Stimulated activated CD8-positive, alpha-beta memory T cell treated with anti-CD3 and anti-CD28 coated beads, Interleukin-15, amount 100 ng/mL, for 4 hours (primary cell): ENCODE results near the gene ICE1.
A peak's percentile ranks its signal among the peaks of the same experiment; 100 is the strongest.
"Not testable (repeated sequence)": the region's sequence is repeated elsewhere in the genome, so short reads cannot be mapped to it uniquely, and the experiment has no call there.

Experiments used
- DNase-seq, 2 donors: peaks; one replicate each; pipeline ENCODE4 v3.0.0-alpha.2; 2020; ENCODE audit warnings: low read depth in 2 of 2

ICE1 gene, protein sequence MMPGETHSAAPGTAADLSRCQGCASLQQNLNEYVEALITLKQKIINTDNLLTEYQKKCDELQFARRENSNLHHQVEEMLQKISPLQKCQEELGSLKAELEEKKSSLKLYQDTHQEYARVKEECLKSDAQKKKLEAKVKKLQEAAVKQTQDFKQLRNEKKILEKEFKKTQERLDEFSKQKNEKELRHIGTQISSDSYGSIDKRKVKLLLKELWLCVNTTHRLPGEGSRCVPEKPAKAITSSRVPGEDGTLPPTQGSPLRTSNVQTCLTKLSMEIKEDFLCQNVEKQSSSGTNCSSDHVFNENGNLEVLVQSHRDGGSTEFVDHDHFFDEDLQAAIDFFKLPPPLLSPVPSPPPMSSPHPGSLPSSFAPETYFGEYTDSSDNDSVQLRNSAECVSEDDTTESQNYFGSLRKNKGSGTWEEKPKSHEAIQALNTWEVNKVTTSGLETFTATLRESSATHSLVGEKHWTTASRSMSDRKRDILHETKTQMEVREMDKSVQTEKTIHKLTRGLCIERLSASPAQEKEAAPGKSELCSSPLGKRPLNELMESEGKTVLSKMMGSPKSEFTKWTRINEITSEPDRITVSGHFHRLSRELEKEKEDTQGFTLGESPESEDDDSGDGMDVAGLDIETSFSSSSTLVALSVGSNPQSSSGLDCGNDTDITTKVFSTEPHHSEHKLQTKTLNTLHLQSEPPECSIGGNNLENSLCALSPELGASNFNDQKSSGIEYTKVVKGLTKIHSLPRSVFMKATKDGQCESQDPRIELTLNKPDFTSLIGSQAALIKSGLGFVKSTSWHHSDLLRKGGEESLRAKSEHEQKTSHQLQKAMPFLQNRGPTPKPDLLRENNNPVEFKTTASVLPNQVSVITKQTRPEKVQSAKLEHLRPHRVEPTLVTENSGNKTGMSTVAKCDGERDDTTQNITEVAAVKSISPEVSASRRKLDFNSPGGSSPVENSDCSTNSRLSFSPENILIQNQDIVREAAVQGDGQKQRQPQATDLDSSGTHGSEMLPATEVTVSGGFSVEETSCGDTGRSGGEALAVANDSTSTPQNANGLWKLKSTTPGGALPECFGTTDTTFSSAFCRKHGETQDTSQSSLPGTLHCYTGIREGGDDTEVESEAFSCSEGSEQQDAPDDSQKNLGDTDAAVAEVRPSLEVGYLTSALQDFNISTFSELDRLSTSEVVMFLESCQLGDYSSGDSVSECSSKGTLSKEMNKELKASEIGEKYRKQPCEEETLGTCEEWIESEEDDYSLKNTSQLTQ (N-terminal part only)

GRCh38 chr5:5421961-5422818 is at the start of gene ICE1:
Gene ICE1, plus strand, starts transcription at chr5:5422677. Its CDS starts 239 bp downstream, at chr5:5422916.
- peak; percentile 84 to 91 for DNase-seq

- no peak for DNase-seq
These were observed 49.5 kb upstream of the ICE1 start for GRCh38 chr5:5372930-5373329.

GRCh38 chr5:5373351-5373989 is 49.0 kb upstream of the ICE1 start:
- no peak for DNase-seq

- DNase-seq, result no peak
These were observed 48.3 kb upstream of the ICE1 start for GRCh38 chr5:5374009-5374715.

GRCh38 chr5:5377780-5378179 is 44.7 kb upstream of the ICE1 start:
- DNase-seq, result no peak

GRCh38 chr5:5378531-5378930 is 43.9 kb upstream of the ICE1 start:
- DNase-seq, result no peak

- DNase-seq, result no peak
These were observed 42.2 kb upstream of the ICE1 start for GRCh38 chr5:5380298-5380697.

DNA sequence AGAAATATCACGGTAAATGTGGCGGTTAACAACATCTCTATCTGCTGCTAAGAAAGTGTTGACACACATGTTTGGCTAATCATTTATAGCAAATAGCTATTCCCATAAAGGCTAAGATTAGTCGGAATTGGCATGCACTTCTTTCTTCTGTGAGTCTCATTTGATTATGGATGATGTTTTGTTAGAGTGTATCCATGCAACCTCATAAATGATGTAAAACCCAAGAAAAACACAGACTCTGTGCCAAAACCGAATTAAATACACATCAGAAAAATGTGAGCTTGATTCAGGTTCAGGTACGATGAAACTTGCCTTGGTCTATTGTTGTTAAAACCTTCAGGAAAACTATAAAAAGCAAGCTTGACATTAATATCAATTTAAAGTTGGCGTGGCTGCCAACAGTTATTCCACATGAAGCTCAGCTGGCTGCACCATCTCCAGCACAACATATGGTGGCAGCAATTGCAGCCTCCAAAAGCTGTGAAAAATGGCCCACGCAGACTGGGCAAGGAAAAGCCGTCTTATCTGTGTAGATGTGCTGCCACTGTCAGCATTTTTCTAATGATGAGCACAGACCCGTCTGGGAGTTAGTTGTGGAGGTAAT is 41.1 kb upstream of the ICE1 start:
- DNase-seq, result no peak

DNA sequence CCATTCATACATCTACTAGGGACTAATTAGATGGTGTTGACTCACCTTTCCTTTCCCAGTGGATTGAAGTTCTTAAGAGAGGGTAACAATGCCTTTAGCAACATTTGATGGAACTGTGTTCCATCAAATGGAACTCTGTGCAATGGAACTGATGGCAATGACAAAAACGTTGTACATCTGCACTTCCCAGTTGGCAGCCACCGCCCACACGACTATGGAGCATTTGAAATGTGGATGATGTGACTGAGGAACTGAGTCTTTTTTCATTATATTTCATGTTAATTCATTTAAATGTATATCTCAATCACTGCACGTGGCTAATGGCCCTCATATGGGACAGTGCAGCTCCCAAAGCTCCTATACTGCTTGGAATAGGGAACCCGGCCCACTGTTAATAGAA is 39.0 kb upstream of the ICE1 start:
- DNase-seq, result no peak

- no peak for DNase-seq
These were observed 37.7 kb upstream of the ICE1 start for GRCh38 chr5:5384660-5385330.

DNA sequence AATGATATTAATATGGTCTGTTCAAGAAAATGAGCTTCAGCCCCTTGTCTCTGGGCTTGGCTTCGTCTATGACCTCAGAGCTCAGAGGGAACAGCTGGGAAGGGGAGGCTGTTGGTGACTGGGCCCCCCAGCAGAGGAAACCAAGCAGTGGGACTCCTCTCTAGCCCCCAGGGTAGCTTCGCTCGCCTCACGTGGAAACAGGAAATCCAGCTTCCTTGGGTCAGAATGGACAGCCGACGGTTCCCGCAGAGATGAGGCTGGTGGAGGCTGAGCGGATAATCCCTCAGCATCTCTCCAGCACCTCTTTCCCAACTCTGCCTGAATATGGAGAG is 37.2 kb upstream of the ICE1 start:
- no peak for DNase-seq

DNA sequence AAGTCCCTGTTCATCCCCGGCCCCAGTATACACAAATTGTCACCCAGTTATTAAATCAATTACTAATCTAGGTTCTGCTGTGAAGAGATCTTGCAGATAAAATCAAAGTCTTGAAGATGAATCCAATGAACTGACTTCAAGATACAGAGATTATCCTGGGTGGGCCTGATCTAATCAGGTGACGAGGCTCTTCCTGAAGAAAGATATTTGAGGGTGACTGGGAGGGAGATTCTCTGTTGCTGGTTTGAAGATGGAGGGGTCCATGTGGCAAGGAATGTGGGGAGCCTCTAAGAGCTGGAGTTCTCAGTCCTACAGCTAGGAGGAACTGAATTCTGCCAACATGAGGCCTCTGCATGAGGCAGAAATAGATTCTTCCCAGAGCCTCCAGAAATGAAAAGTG is 36.1 kb upstream of the ICE1 start:
- DNase-seq, result no peak

DNA sequence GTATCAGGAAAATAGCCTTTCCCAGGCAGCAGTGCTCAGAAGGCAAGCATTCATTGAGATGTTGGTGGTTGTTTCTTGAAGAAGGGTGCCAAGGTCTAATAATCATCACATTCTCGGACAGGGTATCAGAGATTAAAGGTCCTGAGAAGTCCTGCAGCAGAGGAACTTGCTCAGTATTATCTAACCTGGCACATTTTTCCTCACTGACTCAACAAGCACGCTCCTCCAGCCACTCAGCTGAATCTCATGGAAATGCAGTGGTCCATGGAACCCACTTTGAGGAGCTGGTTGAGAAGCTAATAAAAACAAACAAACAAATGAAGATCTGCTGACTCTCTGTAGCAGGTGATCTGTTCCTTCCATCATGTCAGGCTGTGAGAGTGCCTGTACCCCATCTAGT is 35.3 kb upstream of the ICE1 start:
- DNase-seq, result no peak

DNA sequence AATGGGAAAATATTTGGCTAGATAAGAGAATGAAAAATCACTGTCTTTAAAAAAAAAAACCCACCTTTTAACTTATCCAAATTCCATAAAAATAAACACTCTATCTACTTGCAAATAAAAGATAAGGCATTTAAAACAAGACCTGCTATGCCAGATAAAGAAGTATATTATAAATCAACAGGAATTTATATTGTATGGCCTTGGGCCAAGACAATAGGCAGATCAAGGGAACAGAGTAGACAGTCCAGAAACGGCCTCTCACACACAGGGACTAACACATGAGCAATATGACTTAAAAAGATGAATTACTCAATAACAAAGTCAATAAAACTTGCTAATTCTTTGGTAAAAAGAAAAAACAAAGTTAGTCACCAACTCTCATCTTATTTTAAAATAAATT is 34.7 kb upstream of the ICE1 start:
- no peak for DNase-seq

DNA sequence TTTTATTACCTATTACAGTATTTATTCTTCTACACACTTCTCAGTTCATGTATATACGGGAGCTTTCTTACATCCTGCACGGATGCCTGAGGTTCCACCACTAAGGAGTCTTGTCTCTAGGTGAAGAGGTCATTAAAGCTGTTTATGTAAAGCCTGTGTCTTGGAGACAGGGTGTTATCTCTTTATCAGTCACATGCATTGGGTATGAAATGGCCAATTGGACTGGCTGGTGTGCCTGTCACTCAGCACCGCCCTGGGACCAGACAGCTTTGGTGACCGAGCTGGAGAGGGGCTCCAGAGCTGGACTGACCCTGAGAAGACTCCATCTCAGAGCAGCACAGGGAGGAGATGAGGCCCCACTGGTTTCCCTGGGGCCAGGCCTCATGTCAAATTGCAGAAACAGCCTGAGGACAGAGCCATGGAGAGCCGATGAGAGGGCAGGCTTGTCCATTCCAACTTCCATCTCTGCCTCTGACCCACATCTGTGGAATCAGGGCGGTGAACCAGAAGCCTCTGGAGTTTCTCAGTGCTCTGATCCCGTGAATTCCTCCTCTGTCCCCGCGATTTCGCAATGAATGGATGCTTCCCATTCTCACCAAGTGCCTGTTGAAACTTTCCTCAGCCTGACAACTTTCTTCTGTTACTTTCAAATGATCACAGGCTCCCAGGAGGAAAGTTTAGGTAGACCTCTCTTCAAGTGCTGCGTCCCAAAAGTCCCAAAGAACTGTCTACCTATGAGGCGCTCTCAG is 32.2 kb upstream of the ICE1 start:
- DNase-seq, result not testable (repeated sequence)

DNA sequence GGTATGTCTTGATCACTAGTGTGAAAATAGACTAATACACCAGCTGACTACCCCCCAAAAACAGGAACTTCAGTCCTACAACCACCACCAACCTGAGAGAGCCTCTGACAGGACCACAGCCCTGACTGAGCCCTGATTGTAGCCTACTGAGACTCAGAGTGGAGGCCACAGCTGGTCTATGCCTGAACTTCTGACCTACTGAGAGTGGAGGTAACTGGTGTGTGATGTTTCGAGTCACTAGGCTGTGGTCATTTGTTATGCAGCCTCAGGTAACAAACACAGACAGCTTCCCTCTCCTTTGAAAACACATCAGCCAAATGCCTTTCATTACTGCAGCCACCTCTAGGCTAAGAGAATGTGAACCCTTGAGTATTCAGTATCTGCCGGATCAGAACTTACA is 30.0 kb upstream of the ICE1 start:
- DNase-seq, result not testable (repeated sequence)

DNA sequence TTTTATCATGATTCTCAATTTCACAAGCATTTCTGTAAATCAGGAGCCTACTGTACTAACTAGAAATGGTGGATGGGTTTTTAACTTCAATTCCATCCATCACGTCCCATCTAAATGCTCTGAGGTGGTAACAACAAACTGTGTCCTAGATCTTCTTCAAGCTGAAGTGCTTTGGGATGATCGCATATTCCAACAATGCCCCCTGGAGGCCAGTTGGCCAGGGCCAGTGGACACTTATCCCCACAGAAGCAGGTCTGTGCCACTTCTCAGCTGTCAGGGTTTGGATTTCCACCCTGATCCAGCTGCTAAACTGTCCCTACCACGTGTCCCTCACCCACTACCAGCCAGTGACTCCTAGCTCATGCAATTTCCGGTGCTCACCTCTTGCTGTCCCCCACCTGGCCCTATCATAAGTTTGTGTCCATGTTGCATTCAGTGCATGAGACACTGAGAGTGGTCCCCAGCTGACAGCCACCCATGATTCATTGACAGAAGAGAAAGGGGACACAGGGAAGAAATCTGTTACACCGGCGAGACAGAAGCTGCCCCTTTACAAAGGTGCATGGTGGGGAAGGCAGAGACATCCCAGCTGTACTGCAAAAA is 28.0 kb upstream of the ICE1 start:
- not testable (repeated sequence) for DNase-seq

- not testable (repeated sequence) for DNase-seq
These were observed 27.4 kb upstream of the ICE1 start for GRCh38 chr5:5395093-5395492.
